ENCODE measurements around the gene PTPRA. TPM values are rescaled to one million over a fixed set of nuclear protein-coding genes. Genes with fewer than 3 reads are reported as not detected.
"Not testable (repeated sequence)": the region's sequence is repeated elsewhere in the genome, so short reads cannot be mapped to it uniquely, and the experiment has no call there.

The PTPRA gene
- polyA plus RNA-seq, 1 donor (not counting 4 experiments of a cell fraction or from before 2014, with no cell fraction given): 53.3 TPM

DNA sequence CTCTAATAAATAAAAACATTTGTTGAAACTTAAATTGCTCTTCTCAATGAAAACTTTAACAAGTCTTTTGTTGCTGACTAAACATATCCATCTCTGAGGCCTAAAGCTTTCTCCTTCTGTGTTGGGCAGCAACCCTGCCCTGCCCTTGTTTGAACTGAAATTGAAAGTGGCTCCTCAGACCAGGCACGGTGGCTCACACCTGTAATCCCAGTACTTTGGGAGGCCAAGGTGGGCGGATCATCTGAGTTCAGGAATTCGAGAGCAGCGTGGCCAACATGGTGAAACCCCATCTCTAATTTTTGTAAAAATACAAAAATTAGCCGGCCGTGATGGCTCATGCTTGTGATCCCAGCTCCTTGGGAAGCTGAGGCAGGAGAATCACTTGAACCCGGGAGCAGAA, 140.9 kb downstream of the PTPRA start:
- Histone ChIP-seq H3K9me3 (ENCODE audit: control insufficient read depth, low read depth, low read length) (no peaks in the 10 kb centered on the region), H3K79me2 (ENCODE audit: control insufficient read depth, insufficient read depth, low read length) (no peaks in the 10 kb centered on the region), H2AFZ (ENCODE audit: control insufficient read depth, low read length) (no peak overlapping the region), H4K20me1 (ENCODE audit: control insufficient read depth, extremely low read depth, insufficient read depth, low read length) (no peaks in the 10 kb centered on the region), H3K27me3 (ENCODE audit: control insufficient read depth, extremely low read depth, insufficient read depth, low read length) (no peaks in the 10 kb centered on the region), H3K36me3 (ENCODE audit: control insufficient read depth in 2 of 2, extremely low read depth in 1 of 2, insufficient read depth in 2 of 2, low read length in 2 of 2) (peaks cover 4 to 9% of the 10 kb centered on the region in 2 experiments), H3K4me1 (ENCODE audit: control insufficient read depth, extremely low read depth, insufficient read depth, low read length) (no peaks in the 10 kb centered on the region), H3K9me1 (ENCODE audit: control insufficient read depth, extremely low read depth, insufficient read depth, low read length) (no peaks in the 10 kb centered on the region), H3K27ac (ENCODE audit: control insufficient read depth, insufficient read depth, low read length) (no peak overlapping the region), H3K4me3 (ENCODE audit: control insufficient read depth in 2 of 3, extremely low read depth in 1 of 3, insufficient read depth in 2 of 3, low read depth in 1 of 3, low read length in 3 of 3) (no peak overlapping the region), H3K9ac (ENCODE audit: control insufficient read depth, extremely low read depth, insufficient read depth, low read length) (no peak overlapping the region), H3K4me2 (ENCODE audit: control insufficient read depth, extremely low read depth, insufficient read depth, low read depth, low read length) (no peak overlapping the region)
- dilution Hi-C loops (cut with MboI; ENCODE audit: extremely low pct_ligation_motif_present, low sequenced_read_pairs): no loop called here
- TF ChIP-seq, protein P1, sequence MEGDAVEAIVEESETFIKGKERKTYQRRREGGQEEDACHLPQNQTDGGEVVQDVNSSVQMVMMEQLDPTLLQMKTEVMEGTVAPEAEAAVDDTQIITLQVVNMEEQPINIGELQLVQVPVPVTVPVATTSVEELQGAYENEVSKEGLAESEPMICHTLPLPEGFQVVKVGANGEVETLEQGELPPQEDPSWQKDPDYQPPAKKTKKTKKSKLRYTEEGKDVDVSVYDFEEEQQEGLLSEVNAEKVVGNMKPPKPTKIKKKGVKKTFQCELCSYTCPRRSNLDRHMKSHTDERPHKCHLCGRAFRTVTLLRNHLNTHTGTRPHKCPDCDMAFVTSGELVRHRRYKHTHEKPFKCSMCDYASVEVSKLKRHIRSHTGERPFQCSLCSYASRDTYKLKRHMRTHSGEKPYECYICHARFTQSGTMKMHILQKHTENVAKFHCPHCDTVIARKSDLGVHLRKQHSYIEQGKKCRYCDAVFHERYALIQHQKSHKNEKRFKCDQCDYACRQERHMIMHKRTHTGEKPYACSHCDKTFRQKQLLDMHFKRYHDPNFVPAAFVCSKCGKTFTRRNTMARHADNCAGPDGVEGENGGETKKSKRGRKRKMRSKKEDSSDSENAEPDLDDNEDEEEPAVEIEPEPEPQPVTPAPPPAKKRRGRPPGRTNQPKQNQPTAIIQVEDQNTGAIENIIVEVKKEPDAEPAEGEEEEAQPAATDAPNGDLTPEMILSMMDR (optimal IDR thresholded peaks at IDR 0.05 in 1 of 3, IDR thresholded peaks at IDR 0.05 in 1 of 3, conservative IDR thresholded peaks at IDR 0.05 in 1 of 3; ENCODE audit: extremely low read depth in 1 of 3, insufficient read depth in 2 of 3, low read length in 3 of 3): no peak
- FAIRE-seq (no peak), DNase-seq (ENCODE audit: low read depth, low spot score) (no peak)

DNA sequence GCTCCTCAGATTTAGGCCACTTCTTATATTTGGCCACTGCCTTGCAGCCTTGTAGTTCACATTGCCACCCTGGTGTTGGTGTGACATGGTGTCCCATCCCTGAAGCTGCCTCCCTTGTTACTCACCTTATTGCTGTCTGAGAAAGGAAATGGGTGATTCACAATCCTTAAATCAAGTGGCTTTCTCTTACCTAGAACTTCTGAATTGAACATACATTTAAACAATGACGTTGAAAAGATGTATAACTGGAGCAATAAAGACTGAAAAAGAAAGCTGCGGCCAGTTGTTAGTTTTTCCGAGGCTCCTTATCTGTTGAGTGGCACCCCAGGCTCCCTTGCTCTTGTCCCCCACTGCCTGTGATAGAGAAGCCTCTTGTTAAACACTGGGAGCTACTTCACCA, 141.4 kb downstream of the PTPRA start:
- no peaks in the 10 kb centered on the region for H4K20me1 ChIP-seq (ENCODE audit: control insufficient read depth, extremely low read depth, insufficient read depth, low read length)
- no peak for DNase-seq (ENCODE audit: low read depth, low spot score)
- no peaks in the 10 kb centered on the region for H3K9me1 ChIP-seq (ENCODE audit: control insufficient read depth, extremely low read depth, insufficient read depth, low read length)
- no peak overlapping the region for H2AFZ ChIP-seq (ENCODE audit: control insufficient read depth, low read length)
- no peaks in the 10 kb centered on the region for H3K4me1 ChIP-seq (ENCODE audit: control insufficient read depth, extremely low read depth, insufficient read depth, low read length)
- no peaks in the 10 kb centered on the region for H3K27me3 ChIP-seq (ENCODE audit: control insufficient read depth, extremely low read depth, insufficient read depth, low read length)
- H3K9me3 ChIP-seq (ENCODE audit: control insufficient read depth, low read depth, low read length): no peaks in the 10 kb centered on the region
- no peak overlapping the region for H3K27ac ChIP-seq (ENCODE audit: control insufficient read depth, insufficient read depth, low read length)
- FAIRE-seq: no peak
- H3K36me3 ChIP-seq (ENCODE audit: control insufficient read depth in 2 of 2, extremely low read depth in 1 of 2, insufficient read depth in 2 of 2, low read length in 2 of 2): peaks cover 4 to 9% of the 10 kb centered on the region in 2 experiments
- dilution Hi-C loops (cut with MboI; ENCODE audit: extremely low pct_ligation_motif_present, low sequenced_read_pairs): no loop called here
- no peak overlapping the region for H3K4me2 ChIP-seq (ENCODE audit: control insufficient read depth, extremely low read depth, insufficient read depth, low read depth, low read length)
- no peak for TF ChIP-seq EZH2 (IDR thresholded peaks at IDR 0.05; ENCODE audit: low read length)
- TF ChIP-seq, protein P1 (optimal IDR thresholded peaks at IDR 0.05 in 1 of 3, IDR thresholded peaks at IDR 0.05 in 1 of 3, conservative IDR thresholded peaks at IDR 0.05 in 1 of 3; ENCODE audit: extremely low read depth in 1 of 3, insufficient read depth in 2 of 3, low read length in 3 of 3): no peak
- H3K4me3 ChIP-seq (ENCODE audit: control insufficient read depth in 2 of 3, extremely low read depth in 1 of 3, insufficient read depth in 2 of 3, low read depth in 1 of 3, low read length in 3 of 3): no peak overlapping the region
- no peak overlapping the region for H3K9ac ChIP-seq (ENCODE audit: control insufficient read depth, extremely low read depth, insufficient read depth, low read length)
- H3K79me2 ChIP-seq (ENCODE audit: control insufficient read depth, insufficient read depth, low read length): no peaks in the 10 kb centered on the region

DNA sequence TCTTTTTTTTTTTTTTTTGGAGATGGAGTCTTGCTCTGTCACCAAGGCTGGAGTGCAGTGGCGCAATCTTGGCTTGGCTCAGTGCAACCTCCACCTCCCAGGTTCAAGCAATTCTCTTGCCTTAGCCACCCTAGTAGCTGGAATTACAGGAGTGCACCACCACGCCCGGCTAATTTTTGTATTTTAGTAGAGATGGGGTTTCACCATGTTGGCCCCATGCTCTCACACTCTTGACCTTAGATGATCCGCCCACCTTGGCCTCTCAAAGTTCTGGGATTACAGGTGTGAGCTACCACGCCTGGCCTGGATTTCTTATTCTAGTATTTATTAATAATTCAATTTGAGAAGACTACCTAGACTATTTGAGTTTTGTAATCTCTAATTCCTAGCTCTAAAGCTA, 142.0 kb downstream of the PTPRA start:
- DNase-seq (ENCODE audit: low read depth, low spot score); H3K9ac ChIP-seq (ENCODE audit: control insufficient read depth, extremely low read depth, insufficient read depth, low read length); H3K4me3 ChIP-seq (ENCODE audit: control insufficient read depth in 2 of 3, extremely low read depth in 1 of 3, insufficient read depth in 2 of 3, low read depth in 1 of 3, low read length in 3 of 3); H3K27me3 ChIP-seq (ENCODE audit: control insufficient read depth, extremely low read depth, insufficient read depth, low read length); dilution Hi-C loops (cut with MboI; ENCODE audit: extremely low pct_ligation_motif_present, low sequenced_read_pairs); H3K9me3 ChIP-seq (ENCODE audit: control insufficient read depth, low read depth, low read length); FAIRE-seq; H3K4me2 ChIP-seq (ENCODE audit: control insufficient read depth, extremely low read depth, insufficient read depth, low read depth, low read length); H3K4me1 ChIP-seq (ENCODE audit: control insufficient read depth, extremely low read depth, insufficient read depth, low read length); H2AFZ ChIP-seq (ENCODE audit: control insufficient read depth, low read length); H3K79me2 ChIP-seq (ENCODE audit: control insufficient read depth, insufficient read depth, low read length); H4K20me1 ChIP-seq (ENCODE audit: control insufficient read depth, extremely low read depth, insufficient read depth, low read length); H3K36me3 ChIP-seq (ENCODE audit: control insufficient read depth in 2 of 2, extremely low read depth in 1 of 2, insufficient read depth in 2 of 2, low read length in 2 of 2); H3K27ac ChIP-seq (ENCODE audit: control insufficient read depth, insufficient read depth, low read length); H3K9me1 ChIP-seq (ENCODE audit: control insufficient read depth, extremely low read depth, insufficient read depth, low read length): not testable (repeated sequence)

Data from keratinocyte (primary cell).